Muscle of leg (tissue), 11 donors: Measurements from ENCODE around the gene SMOC2. TPM values are rescaled to one million over a fixed set of nuclear protein-coding genes. Genes with fewer than 3 reads are reported as not detected.
A peak's percentile ranks its signal among the peaks of the same experiment; 100 is the strongest.

Experiments used
- DNase-seq: peaks from one replicate; pipeline ENCODE4 v3.0.0; 2013
- H3K27ac ChIP-seq: one replicate; pipeline ENCODE4 v1.5.1; 2013; ENCODE audit warnings: mild to moderate bottlenecking, low read length, control low read depth
- H3K27me3 ChIP-seq: one replicate; pipeline ENCODE4 v1.6.1; 2013; ENCODE audit warnings: low read length; ENCODE audit not compliant: control insufficient read depth, insufficient read depth
- H3K36me3 ChIP-seq: one replicate; pipeline ENCODE4 v1.6.1; 2013; ENCODE audit warnings: low read length; ENCODE audit not compliant: control insufficient read depth, insufficient read depth
- H3K4me1 ChIP-seq: one replicate; pipeline ENCODE4 v1.6.1; 2013; ENCODE audit warnings: low read length; ENCODE audit not compliant: control insufficient read depth, insufficient read depth
- H3K4me3 ChIP-seq: one replicate; pipeline ENCODE4 v1.5.1; 2013; ENCODE audit warnings: low read length, control low read depth
- H3K9me3 ChIP-seq: replicated peaks from 2 replicates; pipeline ENCODE4 v1.6.1; 2013; ENCODE audit warnings: low read depth, low read length; ENCODE audit not compliant: control insufficient read depth
- WGBS: methylation state at CpG from one replicate; pipeline ENCODE4 v1.1.5; 2013; ENCODE audit warnings: missing lambda C conversion rate; ENCODE audit not compliant: insufficient coverage; 5-methylcytosine and 5-hydroxymethylcytosine counted together
- polyA plus RNA-seq, 8 donors: library from polyadenylated mRNA; unstranded; fragments of 120-200 nt; gene quantifications; one replicate each; pipeline versions ENCODE4 v1.2.1 to v1.2.3, GENCODE V29; 2013; ENCODE audit warnings: inconsistent platforms in 1 of 8, low replicate concordance in 1 of 8; ENCODE audit not compliant: insufficient read length in 8 of 8, insufficient read depth in 1 of 8
- total RNA-seq: library from RNA; stranded (reverse); fragments of 120-200 nt; gene quantifications from one replicate; pipeline ENCODE4 v1.2.4, GENCODE V29; 2013

Gene SMOC2
- total and polyA plus RNA-seq, 9 donors: 58.0 to 109 (median 78.9) TPM

GRCh38 chr6:168611691-168612090 lies 170.7 kb downstream of the SMOC2 start:
- Histone ChIP-seq H3K27ac (no peak overlapping the region), H3K36me3 (peaks cover 2% of the 10 kb centered on the region), H3K27me3 (no peaks in the 10 kb centered on the region), H3K4me1 (peaks cover 10% of the 10 kb centered on the region), H3K4me3 (no peak overlapping the region), H3K9me3 (no peaks in the 10 kb centered on the region)
- DNase-seq: no peak
- whole genome bisulfite sequencing: 89% methylated on average over 11 of the region's 14 CpGs

- Histone ChIP-seq H3K27ac (no peak overlapping the region), H3K4me1 (peaks cover 9% of the 10 kb centered on the region), H3K36me3 (peaks cover 2% of the 10 kb centered on the region), H3K27me3 (no peaks in the 10 kb centered on the region), H3K4me3 (no peak overlapping the region), H3K9me3 (no peaks in the 10 kb centered on the region)
- 96% methylated on average over 12 of the region's 13 CpGs for WGBS
- DNase-seq: no peak
These were observed 171.6 kb downstream of the SMOC2 start for GRCh38 chr6:168612586-168612985.

- no peaks in the 10 kb centered on the region for H3K9me3 ChIP-seq
- H3K36me3 ChIP-seq: peaks cover 2% of the 10 kb centered on the region
- no peak overlapping the region for H3K27ac ChIP-seq
- 86% methylated on average over 3 of the region's 6 CpGs for WGBS
- no peak overlapping the region for H3K4me3 ChIP-seq
- H3K27me3 ChIP-seq: no peaks in the 10 kb centered on the region
- no peak for DNase-seq
- H3K4me1 ChIP-seq: peaks cover 11% of the 10 kb centered on the region
These were observed 174.9 kb downstream of the SMOC2 start for GRCh38 chr6:168615837-168616236.

GRCh38 chr6:168616816-168617765 lies 176.1 kb downstream of the SMOC2 start:
- peaks cover 2% of the 10 kb centered on the region for H3K36me3 ChIP-seq
- no peaks in the 10 kb centered on the region for H3K27me3 ChIP-seq
- H3K4me3 ChIP-seq: no peak overlapping the region
- DNase-seq: peak; percentile 83
- peak overlapping the region; percentile 52 for H3K27ac ChIP-seq
- H3K4me1 ChIP-seq: peaks cover 11% of the 10 kb centered on the region
- H3K9me3 ChIP-seq: no peaks in the 10 kb centered on the region
- 36% methylated on average over 16 of the region's 21 CpGs for WGBS

GRCh38 chr6:168618546-168619315 lies 177.7 kb downstream of the SMOC2 start:
- H3K27me3 ChIP-seq: no peaks in the 10 kb centered on the region
- no peaks in the 10 kb centered on the region for H3K9me3 ChIP-seq
- no peak overlapping the region for H3K27ac ChIP-seq
- H3K36me3 ChIP-seq: no peaks in the 10 kb centered on the region
- H3K4me1 ChIP-seq: peaks cover 11% of the 10 kb centered on the region
- no peak for DNase-seq
- 86% methylated on average over 12 of the region's 21 CpGs for WGBS
- H3K4me3 ChIP-seq: no peak overlapping the region

- H3K36me3 ChIP-seq: no peaks in the 10 kb centered on the region
- DNase-seq: no peak
- no peak overlapping the region for H3K27ac ChIP-seq
- H3K27me3 ChIP-seq: no peaks in the 10 kb centered on the region
- no peaks in the 10 kb centered on the region for H3K9me3 ChIP-seq
- 67% methylated on average over 19 of the region's 19 CpGs for WGBS
- no peak overlapping the region for H3K4me3 ChIP-seq
- H3K4me1 ChIP-seq: peaks cover 11% of the 10 kb centered on the region
These were observed 178.8 kb downstream of the SMOC2 start for GRCh38 chr6:168619560-168620314.

GRCh38 chr6:168620578-168620977 lies 179.6 kb downstream of the SMOC2 start:
- no peak for DNase-seq
- Histone ChIP-seq H3K9me3 (no peaks in the 10 kb centered on the region), H3K36me3 (no peaks in the 10 kb centered on the region), H3K4me3 (no peak overlapping the region), H3K27me3 (no peaks in the 10 kb centered on the region), H3K27ac (no peak overlapping the region), H3K4me1 (peaks cover 12% of the 10 kb centered on the region)
- 47% methylated on average over 4 of the region's 6 CpGs for WGBS

GRCh38 chr6:168623736-168624135 lies 182.8 kb downstream of the SMOC2 start:
- DNase-seq: no peak
- H3K36me3 ChIP-seq: peaks cover 4% of the 10 kb centered on the region
- H3K27me3 ChIP-seq: no peaks in the 10 kb centered on the region
- H3K4me3 ChIP-seq: no peak overlapping the region
- H3K4me1 ChIP-seq: peaks cover 6% of the 10 kb centered on the region
- no peak overlapping the region for H3K27ac ChIP-seq
- H3K9me3 ChIP-seq: no peaks in the 10 kb centered on the region
- 92% methylated on average over 8 of the region's 13 CpGs for WGBS

- no peak overlapping the region for H3K27ac ChIP-seq
- no peak for DNase-seq
- WGBS: 95% methylated on average over 2 of the region's 2 CpGs
- H3K9me3 ChIP-seq: no peaks in the 10 kb centered on the region
- H3K27me3 ChIP-seq: peaks cover 2% of the 10 kb centered on the region
- H3K36me3 ChIP-seq: peaks cover 4% of the 10 kb centered on the region
- no peak overlapping the region for H3K4me3 ChIP-seq
- peaks cover 6% of the 10 kb centered on the region for H3K4me1 ChIP-seq
These were observed 183.6 kb downstream of the SMOC2 start for GRCh38 chr6:168624540-168624939.
